Posterior vena cava (tissue), 2 donors: ENCODE measurements around the gene IMPG1. TPM values are rescaled to one million over a fixed set of nuclear protein-coding genes. Genes with fewer than 3 reads are reported as not detected.
"Not testable (repeated sequence)": the region's sequence is repeated elsewhere in the genome, so short reads cannot be mapped to it uniquely, and the experiment has no call there.

Source experiments
- DNase-seq: peaks from one replicate; pipeline ENCODE4 v3.0.0-alpha.2; 2020; ENCODE audit warnings: low spot score
- intact Hi-C, 2 donors: fragments of 100-400 bp; cut with DNase I; formaldehyde crosslinking; loops; one replicate each; pipeline versions ENCODE4 v1.14.1 to v1.14.2; 2022 to 2023
- total RNA-seq, 2 donors: library from RNA; stranded (reverse); fragmentation: NEBNext Ultra II Directional; extraction: Animal tissue kit (Norgen Biotek cat#: 25700); gene quantifications; one replicate each; pipeline ENCODE4 v1.2.1, GENCODE V29; 2021
- donor health status: DM: yes; HTN: yes; CAD: no.
- donor health status: DM: yes; HTN: yes; CAD: no.

IMPG1 gene
- total RNA-seq, 2 donors from 2014 or later, result not detected

GRCh38 chr6:75907444-75907843 is 165.0 kb downstream of the IMPG1 start:
- intact Hi-C loops, result no loop called here

DNA sequence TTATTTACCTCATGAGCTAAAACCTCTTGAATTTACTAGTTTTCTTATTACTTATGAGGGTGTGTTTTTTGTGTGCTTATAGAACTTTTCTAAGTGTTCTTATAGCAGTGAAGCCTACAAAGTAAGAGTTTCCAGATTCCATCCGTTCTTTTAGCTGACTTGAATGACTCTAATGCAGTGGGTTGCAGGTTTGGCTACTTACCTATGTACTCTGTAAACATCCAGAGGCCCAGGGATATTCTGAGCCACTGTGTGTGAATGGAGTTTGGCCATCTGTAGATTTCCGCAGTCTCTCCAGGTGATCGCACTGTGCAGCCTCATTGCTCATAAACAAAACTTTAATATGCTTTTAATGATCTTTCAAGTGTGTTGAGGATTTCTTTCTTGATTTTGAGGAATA is 165.6 kb downstream of the IMPG1 start:
- intact Hi-C loops, result no loop called here
- no peak for DNase-seq

More at GRCh38 chr6:75907444-75907843, 165.0 kb downstream of the IMPG1 start:
- DNase-seq, result no peak

DNA sequence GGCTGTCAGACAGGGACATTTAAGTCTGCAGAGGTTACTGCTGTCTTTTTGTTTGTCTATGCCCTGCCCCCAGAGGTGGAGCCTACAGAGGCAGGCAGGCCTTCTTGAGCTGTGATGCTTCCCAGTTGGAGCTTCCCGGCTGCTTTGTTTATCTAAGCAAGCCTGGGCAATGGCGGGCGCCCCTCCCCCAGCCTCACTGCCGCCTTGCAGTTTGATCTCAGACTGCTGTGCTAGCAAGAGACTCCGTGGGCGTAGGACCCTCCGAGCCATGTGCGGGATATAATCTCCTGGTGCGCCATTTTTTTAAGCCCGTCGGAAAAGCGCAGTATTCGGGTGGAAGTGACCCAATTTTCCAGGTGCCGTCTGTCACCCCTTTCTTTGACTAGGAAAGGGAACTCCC is 167.3 kb downstream of the IMPG1 start:
- DNase-seq, intact Hi-C loops: not testable (repeated sequence)

DNA sequence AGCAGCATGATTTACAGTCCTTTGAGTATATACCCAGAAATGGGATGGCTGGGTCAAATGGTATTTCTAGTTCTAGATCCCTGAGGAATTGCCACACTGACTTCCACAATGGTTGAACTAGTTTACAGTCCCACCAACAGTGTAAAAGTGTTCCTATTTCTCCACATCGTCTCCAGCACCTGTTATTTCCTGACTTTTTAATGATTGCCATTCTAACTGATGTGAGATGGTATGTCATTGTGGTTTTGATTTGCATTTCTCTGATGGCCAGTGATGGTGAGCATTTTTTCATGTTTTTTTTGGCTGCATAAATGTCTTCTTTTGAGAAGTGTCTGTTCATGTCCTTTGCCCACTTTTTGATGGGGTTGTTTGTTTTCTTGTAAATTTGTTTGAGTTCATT is 172.2 kb downstream of the IMPG1 start:
- DNase-seq, intact Hi-C loops: not testable (repeated sequence)

DNA sequence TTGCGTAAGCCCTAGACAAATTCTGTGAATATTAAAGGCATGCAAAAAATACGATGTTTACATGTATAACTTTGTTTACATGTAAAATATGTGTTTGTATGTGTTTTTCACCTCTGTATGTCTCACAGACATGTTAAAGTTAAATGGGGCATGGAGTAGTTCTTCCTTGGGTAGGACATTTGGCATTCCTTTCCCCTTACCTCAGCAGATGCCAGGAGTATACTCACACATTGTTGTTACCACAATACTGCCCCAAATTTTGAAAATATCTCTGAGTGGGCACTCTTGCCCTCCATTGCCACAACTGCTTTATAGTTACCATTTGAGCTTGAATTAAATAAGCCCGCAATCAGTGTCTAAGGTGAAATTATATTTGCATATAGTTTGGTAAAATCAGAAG is 175.9 kb downstream of the IMPG1 start:
- no peak for DNase-seq
- intact Hi-C loops, result no loop called here

DNA sequence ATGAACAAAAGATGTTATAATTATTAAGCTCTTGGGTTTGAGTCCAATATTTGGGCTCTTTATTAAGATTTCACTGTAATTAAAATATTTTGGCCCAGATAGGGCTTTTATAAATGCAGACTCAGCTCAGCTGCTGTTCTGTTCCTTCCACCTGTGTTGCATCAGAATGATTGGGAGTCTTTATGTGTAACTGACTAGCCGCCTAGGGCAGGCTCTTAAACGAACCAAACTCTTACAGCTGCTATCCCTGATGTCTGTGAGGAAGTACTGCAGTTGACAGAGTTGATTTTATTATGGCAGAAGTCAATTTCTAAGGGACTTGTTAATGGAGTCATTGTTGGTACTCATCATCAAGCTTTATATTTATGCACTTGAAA is 178.7 kb downstream of the IMPG1 start:
- intact Hi-C loops, result no loop called here
- DNase-seq, result no peak

- intact Hi-C loops, result no loop called here
- DNase-seq, result no peak
Measured at GRCh38 chr6:75893058-75893775, 179.2 kb downstream of the IMPG1 start.

- DNase-seq, result no peak
- intact Hi-C loops, result no loop called here
Measured at GRCh38 chr6:75892384-75892783, 180.1 kb downstream of the IMPG1 start.

DNA sequence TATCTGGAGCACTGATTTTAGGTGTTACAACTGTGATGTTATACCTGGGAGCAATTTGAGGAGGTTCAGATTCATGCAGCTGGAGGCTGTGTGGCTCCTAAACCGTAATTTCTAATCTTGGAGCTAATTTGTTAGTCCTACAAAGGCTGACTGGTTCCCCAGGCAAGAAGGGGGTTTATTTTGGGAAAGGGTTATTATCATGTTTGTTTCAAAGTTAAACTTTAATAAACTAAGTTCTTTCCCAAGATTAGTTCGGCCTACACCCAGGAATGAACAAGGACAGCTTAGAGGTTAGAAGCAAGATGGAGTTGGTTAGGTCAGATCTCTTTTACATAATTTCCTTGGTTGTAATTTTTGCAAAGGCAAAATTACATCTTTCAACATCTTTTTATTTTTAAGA is 187.6 kb downstream of the IMPG1 start:
- DNase-seq, result no peak
- intact Hi-C loops, result no loop called here

DNA sequence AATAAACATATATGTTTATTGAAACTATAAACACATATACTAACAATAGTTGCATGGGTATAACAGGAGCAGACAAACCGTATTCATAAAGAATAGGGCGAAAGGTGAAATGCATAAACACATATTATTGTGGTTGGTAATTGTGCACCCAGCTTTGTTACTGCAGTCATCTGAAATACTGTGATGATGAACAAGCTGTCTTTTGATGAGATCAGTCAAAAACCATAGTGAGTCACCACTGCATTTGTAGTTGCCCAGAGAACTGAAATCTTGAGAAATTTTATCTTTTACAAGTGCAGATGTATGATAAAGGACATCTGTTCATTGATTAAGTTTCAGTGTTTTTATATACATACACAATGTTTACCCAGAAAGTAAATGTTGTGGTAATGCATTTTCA is 189.7 kb downstream of the IMPG1 start:
- DNase-seq, result no peak
- intact Hi-C loops, result no loop called here

GRCh38 chr6:75880305-75880704 is 192.2 kb downstream of the IMPG1 start:
- no peak for DNase-seq
- intact Hi-C loops, result no loop called here

- DNase-seq, result no peak
- intact Hi-C loops, result no loop called here
Measured at GRCh38 chr6:75876152-75876551, 196.3 kb downstream of the IMPG1 start.

- DNase-seq, result no peak
- intact Hi-C loops, result no loop called here
Measured at GRCh38 chr6:75874224-75874623, 198.2 kb downstream of the IMPG1 start.
